Sigmoid colon (tissue), 7 donors: ENCODE results near the gene RABGAP1L. TPM values are rescaled to one million over a fixed set of nuclear protein-coding genes. Genes with fewer than 3 reads are reported as not detected.

Experiments used
- DNase-seq: peaks from one replicate; pipeline ENCODE4 v3.0.0-alpha.2; 2019
- H3K27ac ChIP-seq, 4 donors: fragments of 200-600 bp; sonication (generic); one replicate each; pipeline ENCODE4 v1.5.1; 2016 to 2019; ENCODE audit warnings: mild to moderate bottlenecking in 1 of 4
- H3K27me3 ChIP-seq, 3 donors: fragments of 200-600 bp; sonication (generic); one replicate each; pipeline ENCODE4 v1.5.1; 2019; ENCODE audit warnings: mild to moderate bottlenecking in 1 of 3
- H3K36me3 ChIP-seq, 4 donors: fragments of 200-600 bp; sonication (generic); one replicate each; pipeline ENCODE4 v1.5.1; 2016 to 2019
- H3K4me1 ChIP-seq, 4 donors: fragments of 200-600 bp; sonication (generic); one replicate each; pipeline ENCODE4 v1.5.1; 2017 to 2019
- H3K4me3 ChIP-seq, 4 donors: fragments of 200-600 bp; sonication (generic); one replicate each; pipeline ENCODE4 v1.5.1; 2017 to 2019; ENCODE audit warnings: mild to moderate bottlenecking in 2 of 4, moderate library complexity in 1 of 4
- H3K9me3 ChIP-seq, 4 donors: fragments of 200-600 bp in 3 of 4; sonication (generic) in 3 of 4; one replicate each; pipeline versions ENCODE4 v1.5.1 to v1.6.1; 2013 to 2019
- CTCF ChIP-seq, 4 experiments: fragments of 450-650 bp in 3 of 4; fragments of 200-600 bp in 1 of 4; IDR thresholded peaks; one replicate each; pipeline ENCODE4 v1.5.1; 2016 to 2019; ENCODE audit warnings: antibody characterized with exemption in 4 of 4, mild to moderate bottlenecking in 3 of 4, moderate library complexity in 2 of 4
- EP300 ChIP-seq, 4 donors: sonication (generic); formaldehyde crosslinking; IDR thresholded peaks; one replicate each; pipeline ENCODE4 v1.6.1; 2017; ENCODE audit warnings: antibody characterized with exemption in 4 of 4
- POLR2A ChIP-seq, 2 donors: fragments of 450-650 bp; IDR thresholded peaks; one replicate each; pipeline ENCODE4 v1.6.1; 2016; ENCODE audit warnings: antibody characterized with exemption in 2 of 2, mild to moderate bottlenecking in 2 of 2, moderate library complexity in 2 of 2
- POLR2AphosphoS5 ChIP-seq, 4 donors: sonication (generic); formaldehyde crosslinking; IDR thresholded peaks; one replicate each; pipeline ENCODE4 v1.6.1; 2017; ENCODE audit warnings: antibody characterized with exemption in 4 of 4
- WGBS, 2 donors: extraction: QIAGEN DNeasy Blood & Tissue Kit; methylation state at CpG; one replicate each; pipeline ENCODE4 v1.1.7; 2013; 5-methylcytosine and 5-hydroxymethylcytosine counted together
- intact Hi-C: fragments of 100-400 bp; cut with DNase I; formaldehyde crosslinking; loops from one replicate; pipeline ENCODE4 v1.15.1; 2023
- polyA plus RNA-seq, 3 donors: library from polyadenylated mRNA; stranded (reverse); fragments of 200-250 nt; gene quantifications; one replicate each; pipeline ENCODE4 v1.2.3, GENCODE V29; 2013
- total RNA-seq, 4 donors: library from RNA; depleted of rRNA; stranded (reverse); fragments of >200 nt; gene quantifications; one replicate each; pipeline ENCODE4 v1.1.0, GENCODE V29; 2016
- donor health status: healthy with polysubstance abuse.
- donor health status: Bipolar disorder and iron deficiency.
- donor health status: healthy.

The RABGAP1L gene
- total and polyA plus RNA-seq, 7 donors, result 25.2 to 42.9 (median 35.4) TPM

DNA sequence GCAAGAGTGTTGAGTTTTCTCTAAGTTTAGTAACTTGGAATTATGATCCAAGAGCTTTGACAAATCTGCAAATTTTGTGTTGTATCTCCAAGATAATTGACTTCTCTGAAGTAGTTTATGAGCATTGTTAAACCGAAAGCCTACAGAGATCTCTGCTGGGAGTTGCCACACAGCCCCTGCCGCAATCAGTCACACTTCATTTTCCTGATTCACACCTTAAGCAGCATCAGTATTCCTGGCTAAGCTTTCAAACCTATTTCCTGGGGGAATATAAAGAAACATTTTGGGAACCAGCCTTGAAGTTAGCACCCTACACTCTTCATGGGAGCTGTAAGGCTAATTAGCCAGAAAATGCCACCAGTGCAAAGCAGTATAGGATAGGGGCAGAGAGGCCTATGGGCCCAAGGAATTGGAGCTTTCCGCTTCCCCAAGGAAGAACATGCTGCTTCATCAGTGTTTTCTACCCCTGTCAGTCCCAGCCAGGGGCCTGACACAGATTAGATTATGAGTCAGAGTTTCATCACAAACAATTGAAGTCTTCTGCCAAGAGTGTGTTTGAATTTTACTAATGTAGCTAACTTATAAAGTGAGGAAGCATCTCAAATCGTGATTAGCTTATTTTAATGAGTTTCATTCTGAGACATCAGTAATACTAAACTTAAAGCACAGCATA, 817.3 kb downstream of the RABGAP1L start:
- peak overlapping the region in 1 of 4 donors; percentile 39 for H3K27ac ChIP-seq
- no peak for DNase-seq
- intact Hi-C loops, result no loop called here

DNA sequence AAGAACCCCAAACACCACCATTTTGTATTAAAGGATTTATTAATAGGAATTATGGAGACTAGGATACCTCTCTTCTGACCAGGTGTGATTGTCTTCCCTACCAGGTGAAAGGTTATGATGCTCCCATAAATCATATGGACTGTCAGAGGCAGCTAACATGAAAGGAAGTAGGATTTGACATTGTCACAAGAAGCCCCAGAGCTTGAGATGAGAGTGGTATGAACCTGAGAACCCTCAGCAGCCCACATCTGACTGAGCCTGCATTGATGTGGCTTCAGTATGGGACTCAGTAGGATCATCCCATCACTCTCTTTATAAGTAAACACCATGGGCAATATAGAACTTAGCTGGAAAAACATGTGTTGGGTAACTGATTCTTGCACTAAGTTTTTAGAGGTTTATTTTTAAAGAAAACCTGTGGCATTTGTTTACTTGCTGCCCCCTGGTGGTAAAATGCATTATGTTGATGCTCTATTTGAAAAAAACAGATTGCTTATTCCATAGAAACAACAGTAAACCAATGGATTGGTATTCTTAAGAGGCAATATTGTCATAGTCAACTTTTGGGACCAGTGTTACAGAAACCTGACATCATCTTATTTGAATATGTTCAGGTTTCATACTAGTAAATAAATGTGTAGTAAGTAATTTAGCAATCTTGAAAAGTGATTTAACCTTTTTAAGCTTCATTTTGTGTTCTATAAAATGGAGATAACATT, 823.8 kb downstream of the RABGAP1L start:
- intact Hi-C loops, result loop anchor here (5.0 kb wide), 1 partner anchor 211 kb away; no protein-coding TSS in a partner anchor
- H3K36me3 ChIP-seq, result peaks cover 0 to 5% (median 0%) of the 10 kb centered on the region in 4 donors

More for the DNA sequence above, 817.3 kb downstream of the RABGAP1L start:
- H3K27me3 ChIP-seq, result no peaks in the 10 kb centered on the region
- 74 to 77% methylated on average over 4 of the region's 4 CpGs for WGBS, 2 donors
- no peaks in the 10 kb centered on the region for H3K9me3 ChIP-seq
- H3K4me3 ChIP-seq, result no peak overlapping the region
- peaks cover 0 to 10% (median 4%) of the 10 kb centered on the region in 4 donors for H3K4me1 ChIP-seq
- H3K36me3 ChIP-seq, result peaks cover 0 to 5% (median 0%) of the 10 kb centered on the region in 4 donors
- no peak for TF ChIP-seq POLR2AphosphoS5 (IDR thresholded peaks at IDR 0.05)
- TF ChIP-seq EP300 (IDR thresholded peaks at IDR 0.05), result no peak
- no peak for TF ChIP-seq POLR2A (IDR thresholded peaks at IDR 0.05)
- TF ChIP-seq CTCF (IDR thresholded peaks at IDR 0.05), result no peak

GRCh38 chr1:174984952-174985351, 825.6 kb downstream of the RABGAP1L start:
- 95 to 98% methylated on average over 4 of the region's 4 CpGs for WGBS, 2 donors
- no peak for DNase-seq
- TF ChIP-seq POLR2AphosphoS5 (IDR thresholded peaks at IDR 0.05), result no peak
- TF ChIP-seq EP300 (IDR thresholded peaks at IDR 0.05), result no peak
- no peak for TF ChIP-seq CTCF (IDR thresholded peaks at IDR 0.05)
- no peak for TF ChIP-seq POLR2A (IDR thresholded peaks at IDR 0.05)
- no peak overlapping the region for H3K4me3 ChIP-seq
- H3K27ac ChIP-seq, result no peak overlapping the region
- H3K4me1 ChIP-seq, result peaks cover 0 to 6% (median 3%) of the 10 kb centered on the region in 4 donors
- H3K27me3 ChIP-seq, result no peaks in the 10 kb centered on the region
- H3K36me3 ChIP-seq, result no peaks in the 10 kb centered on the region
- intact Hi-C loops, result loop anchor here (5.0 kb wide), 1 partner anchor 213 kb away; no protein-coding TSS in a partner anchor
- no peaks in the 10 kb centered on the region for H3K9me3 ChIP-seq

More for the DNA sequence above, 823.8 kb downstream of the RABGAP1L start:
- H3K4me1 ChIP-seq, result no peaks in the 10 kb centered on the region
- H3K4me3 ChIP-seq, result no peak overlapping the region
- no peak for DNase-seq
- H3K27ac ChIP-seq, result no peak overlapping the region
- TF ChIP-seq POLR2A (IDR thresholded peaks at IDR 0.05) (no peak), CTCF (IDR thresholded peaks at IDR 0.05) (peak in 3 of 4 experiments; percentile 38 to 70 (median 41))
- H3K9me3 ChIP-seq, result no peaks in the 10 kb centered on the region
- H3K27me3 ChIP-seq, result no peaks in the 10 kb centered on the region

- TF ChIP-seq EP300 (IDR thresholded peaks at IDR 0.05), result no peak
- no peak for TF ChIP-seq POLR2A (IDR thresholded peaks at IDR 0.05)
- TF ChIP-seq POLR2AphosphoS5 (IDR thresholded peaks at IDR 0.05), result no peak
- no peak for TF ChIP-seq CTCF (IDR thresholded peaks at IDR 0.05)
- Histone ChIP-seq H3K4me1 (peaks cover 0 to 8% (median 4%) of the 10 kb centered on the region in 4 donors), H3K9me3 (no peaks in the 10 kb centered on the region), H3K27ac (no peak overlapping the region), H3K36me3 (no peaks in the 10 kb centered on the region), H3K27me3 (no peaks in the 10 kb centered on the region), H3K4me3 (no peak overlapping the region)
- intact Hi-C loops, result no loop called here
- no peak for DNase-seq
Measured at GRCh38 chr1:174988539-174988938, 829.2 kb downstream of the RABGAP1L start.
